ENCODE results near the gene ABI3BP. TPM values are rescaled to one million over a fixed set of nuclear protein-coding genes. Genes with fewer than 3 reads are reported as not detected.

Gene ABI3BP
- total and polyA plus RNA-seq, 2 experiments from 2014 or later: 0.42 to 0.57 TPM

- TF ChIP-seq ZNF462 (CRISPR knock-in tag; IDR thresholded peaks at IDR 0.05) (no peak), ZNF331 (CRISPR knock-in tag; IDR thresholded peaks at IDR 0.05; ENCODE audit: low read depth) (no peak)
Measured at GRCh38 chr3:100852840-100853239, 140.4 kb downstream of the ABI3BP start (continued).

GRCh38 chr3:100850701-100851100 is 142.5 kb downstream of the ABI3BP start:
- Mint-ChIP-seq H3K9me3 (no peaks in the 10 kb centered on the region), H3K27me3 (ENCODE audit: insufficient read depth, low read depth, poor library complexity) (no peaks in the 10 kb centered on the region)
- no peak for TF ChIP-seq NANOG (IDR thresholded peaks at IDR 0.05; ENCODE audit: borderline replicate concordance)
- TF ChIP-seq EZH2 (IDR thresholded peaks at IDR 0.05; ENCODE audit: low read depth, unreplicated experiment): no peak
- no peak for TF ChIP-seq EZH2phosphoT487 (IDR thresholded peaks at IDR 0.05; ENCODE audit: unreplicated experiment)
- no peak for TF ChIP-seq ZNF114 (CRISPR knock-in tag; IDR thresholded peaks at IDR 0.05)
- TF ChIP-seq STAT1 (IDR thresholded peaks at IDR 0.05; ENCODE audit: unreplicated experiment): no peak
- TF ChIP-seq REST (IDR thresholded peaks at IDR 0.05; ENCODE audit: unreplicated experiment): no peak

More at GRCh38 chr3:100850701-100851100, 142.5 kb downstream of the ABI3BP start:
- Histone ChIP-seq H3K4me3 (no peak overlapping the region), H3K27me3 (ENCODE audit: insufficient read depth) (no peaks in the 10 kb centered on the region), H3K27ac (ENCODE audit: low read depth) (no peak overlapping the region), H3K79me2 (replicated peaks; ENCODE audit: insufficient read depth) (no peaks in the 10 kb centered on the region), H4K20me1 (replicated peaks; ENCODE audit: insufficient read depth) (no peaks in the 10 kb centered on the region), H3K9me2 (ENCODE audit: insufficient read depth) (no peaks in the 10 kb centered on the region), H3K36me3 (ENCODE audit: insufficient read depth) (no peaks in the 10 kb centered on the region), H3K4me2 (no peak overlapping the region), H3K4me1 (ENCODE audit: insufficient read depth) (no peaks in the 10 kb centered on the region), H3F3A (replicated peaks; ENCODE audit: low read depth) (no peaks in the 10 kb centered on the region), H2AFZ (no peak overlapping the region)
- no peak for DNase-seq (ENCODE audit: low spot score)
- Mint-ChIP-seq H3K27ac (no peak overlapping the region), H3K4me1 (no peaks in the 10 kb centered on the region), H3K36me3 (ENCODE audit: low read depth) (no peaks in the 10 kb centered on the region), H3K4me3 (no peak overlapping the region)
- no peak for ATAC-seq

All from GM23338 (cell line).